ENCODE data around the gene GPC6.
A peak's percentile ranks its signal among the peaks of the same experiment; 100 is the strongest.

The GPC6 gene

DNA sequence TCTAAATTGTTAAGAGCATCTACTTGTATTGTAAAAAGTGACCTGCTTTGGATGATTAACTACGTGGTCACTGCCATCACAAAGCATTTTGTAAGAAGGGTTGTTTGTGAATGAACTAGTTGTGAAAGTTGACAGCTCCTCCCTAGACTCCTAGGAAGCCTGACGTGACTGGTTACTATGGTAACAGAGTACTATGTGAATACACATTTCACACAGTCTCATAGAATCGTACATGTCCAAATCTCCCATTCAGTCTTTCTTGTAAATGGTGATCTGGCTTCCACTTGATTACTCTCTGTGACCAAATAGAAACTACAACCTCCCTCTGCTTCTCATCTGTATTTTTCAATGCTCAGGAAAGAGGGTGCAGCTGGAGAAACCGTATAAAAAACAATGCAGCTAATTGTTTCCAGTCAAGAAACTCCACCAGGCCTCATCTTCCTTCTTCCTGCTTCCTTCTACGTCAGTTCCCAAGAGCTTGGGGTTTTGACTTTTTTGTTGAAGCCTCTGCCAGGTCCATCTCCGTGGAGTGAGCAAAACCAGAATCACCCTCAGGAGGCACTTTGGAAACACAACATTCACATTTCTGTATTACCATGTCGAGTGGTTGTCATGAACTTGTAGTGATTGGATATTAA is 83.4 kb downstream of the GPC6 start:
- H2BK120ac ChIP-seq (ENCODE audit: low read depth, low read length): no peak overlapping the region
- no peak overlapping the region for H3K9ac ChIP-seq (ENCODE audit: low read depth, low read length, poor library complexity)
- H3K9me3 ChIP-seq (replicated peaks in 1 of 2; ENCODE audit: control insufficient read depth in 2 of 2, insufficient read depth in 1 of 2, low read depth in 1 of 2, low read length in 2 of 2): no peaks in the 10 kb centered on the region
- no peaks in the 10 kb centered on the region for H3K79me1 ChIP-seq (ENCODE audit: low read depth, low read length)
- no peak overlapping the region for H4K8ac ChIP-seq (ENCODE audit: low read depth, low read length)
- peak overlapping the region; percentile 84 for H2AFZ ChIP-seq (ENCODE audit: low read length)
- no peak overlapping the region for H4K91ac ChIP-seq (ENCODE audit: low read depth, low read length, poor library complexity)
- H3K18ac ChIP-seq (ENCODE audit: low read length): no peak overlapping the region
- no peak overlapping the region for H3K4me2 ChIP-seq (ENCODE audit: insufficient read depth, low read length, poor library complexity, severe bottlenecking)
- H3K27ac ChIP-seq (replicated peaks; ENCODE audit: low read length): peak overlapping the region; percentile 14
- H2AK5ac ChIP-seq (ENCODE audit: low read depth, low read length): no peak overlapping the region
- H3K27me3 ChIP-seq (ENCODE audit: control insufficient read depth in 3 of 3, insufficient read depth in 3 of 3, low read depth in 1 of 3, low read length in 3 of 3): no peaks in the 10 kb centered on the region
- DNase-seq (ENCODE audit: low spot score): peak; percentile 45
- no CpG with 5 or more reads among the region's 7 CpGs for WGBS, 2 donors (ENCODE audit: extremely low coverage in 2 of 2, insufficient read length in 2 of 2, insufficient replicate concordance in 1 of 2)
- H3K4ac ChIP-seq (ENCODE audit: low read length): no peak overlapping the region
- no peak overlapping the region for H3K23ac ChIP-seq (ENCODE audit: low read depth, low read length, poor library complexity)
- H3K36me3 ChIP-seq (replicated peaks in 1 of 2; ENCODE audit: control insufficient read depth in 2 of 2, insufficient read depth in 2 of 2, low read length in 2 of 2): no peaks in the 10 kb centered on the region
- no peak overlapping the region for H2BK5ac ChIP-seq (ENCODE audit: low read length)
- H2BK12ac ChIP-seq (ENCODE audit: low read length): no peak overlapping the region
- peaks cover 6 to 7% of the 10 kb centered on the region in 2 donors for H3K4me1 ChIP-seq (ENCODE audit: control insufficient read depth in 2 of 2, insufficient read depth in 1 of 2, low read depth in 1 of 2, low read length in 2 of 2)
- H3K14ac ChIP-seq (ENCODE audit: low read length): no peak overlapping the region
- H2BK15ac ChIP-seq (ENCODE audit: low read length): no peak overlapping the region
- H3K4me3 ChIP-seq (ENCODE audit: low read length in 2 of 2): peak overlapping the region in 1 of 2 donors; percentile 36

DNA sequence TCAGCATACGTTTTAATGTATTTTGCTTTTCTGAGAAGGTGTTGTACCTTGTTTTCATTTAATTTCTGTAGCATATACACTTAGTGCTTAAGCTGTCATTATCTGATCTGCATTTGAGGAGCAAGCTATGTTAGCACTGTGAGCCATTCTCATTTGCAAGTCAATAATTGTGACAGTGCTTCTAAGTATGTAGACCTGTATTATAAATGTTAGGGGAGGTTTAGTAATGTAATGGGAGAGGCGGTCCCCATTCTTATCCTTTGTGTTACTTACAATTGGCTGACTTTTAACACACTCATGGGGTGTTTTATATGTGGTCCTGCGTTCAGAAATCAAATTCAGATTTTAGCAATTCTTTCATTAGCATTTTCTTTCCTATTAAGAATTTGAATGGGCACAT is 90.2 kb downstream of the GPC6 start:
- H2BK12ac ChIP-seq (ENCODE audit: low read length): no peak overlapping the region
- no peak overlapping the region for H2BK120ac ChIP-seq (ENCODE audit: low read depth, low read length)
- H3K9me3 ChIP-seq (replicated peaks in 1 of 2; ENCODE audit: control insufficient read depth in 2 of 2, insufficient read depth in 1 of 2, low read depth in 1 of 2, low read length in 2 of 2): no peaks in the 10 kb centered on the region
- H2AFZ ChIP-seq (ENCODE audit: low read length): no peak overlapping the region
- H3K36me3 ChIP-seq (replicated peaks in 1 of 2; ENCODE audit: control insufficient read depth in 2 of 2, insufficient read depth in 2 of 2, low read length in 2 of 2): no peaks in the 10 kb centered on the region
- no peak overlapping the region for H3K4me3 ChIP-seq (ENCODE audit: low read length in 2 of 2)
- no peak overlapping the region for H4K8ac ChIP-seq (ENCODE audit: low read depth, low read length)
- H4K91ac ChIP-seq (ENCODE audit: low read depth, low read length, poor library complexity): no peak overlapping the region
- H2BK15ac ChIP-seq (ENCODE audit: low read length): no peak overlapping the region
- no peak overlapping the region for H2AK5ac ChIP-seq (ENCODE audit: low read depth, low read length)
- peaks cover 2 to 3% of the 10 kb centered on the region in 2 donors for H3K4me1 ChIP-seq (ENCODE audit: control insufficient read depth in 2 of 2, insufficient read depth in 1 of 2, low read depth in 1 of 2, low read length in 2 of 2)
- H3K18ac ChIP-seq (ENCODE audit: low read length): no peak overlapping the region
- no peak overlapping the region for H3K4ac ChIP-seq (ENCODE audit: low read length)
- H3K9ac ChIP-seq (ENCODE audit: low read depth, low read length, poor library complexity): no peak overlapping the region
- DNase-seq (ENCODE audit: low spot score): no peak
- H3K27ac ChIP-seq (replicated peaks; ENCODE audit: low read length): no peak overlapping the region
- no peak overlapping the region for H2BK5ac ChIP-seq (ENCODE audit: low read length)
- H3K23ac ChIP-seq (ENCODE audit: low read depth, low read length, poor library complexity): no peak overlapping the region
- no peak overlapping the region for H3K14ac ChIP-seq (ENCODE audit: low read length)
- WGBS, 2 donors (ENCODE audit: extremely low coverage in 2 of 2, insufficient read length in 2 of 2, insufficient replicate concordance in 1 of 2): no CpG with 5 or more reads among the region's 3 CpGs
- no peaks in the 10 kb centered on the region for H3K27me3 ChIP-seq (ENCODE audit: control insufficient read depth in 3 of 3, insufficient read depth in 3 of 3, low read depth in 1 of 3, low read length in 3 of 3)
- no peaks in the 10 kb centered on the region for H3K79me1 ChIP-seq (ENCODE audit: low read depth, low read length)
- no peak overlapping the region for H3K4me2 ChIP-seq (ENCODE audit: insufficient read depth, low read length, poor library complexity, severe bottlenecking)

DNA sequence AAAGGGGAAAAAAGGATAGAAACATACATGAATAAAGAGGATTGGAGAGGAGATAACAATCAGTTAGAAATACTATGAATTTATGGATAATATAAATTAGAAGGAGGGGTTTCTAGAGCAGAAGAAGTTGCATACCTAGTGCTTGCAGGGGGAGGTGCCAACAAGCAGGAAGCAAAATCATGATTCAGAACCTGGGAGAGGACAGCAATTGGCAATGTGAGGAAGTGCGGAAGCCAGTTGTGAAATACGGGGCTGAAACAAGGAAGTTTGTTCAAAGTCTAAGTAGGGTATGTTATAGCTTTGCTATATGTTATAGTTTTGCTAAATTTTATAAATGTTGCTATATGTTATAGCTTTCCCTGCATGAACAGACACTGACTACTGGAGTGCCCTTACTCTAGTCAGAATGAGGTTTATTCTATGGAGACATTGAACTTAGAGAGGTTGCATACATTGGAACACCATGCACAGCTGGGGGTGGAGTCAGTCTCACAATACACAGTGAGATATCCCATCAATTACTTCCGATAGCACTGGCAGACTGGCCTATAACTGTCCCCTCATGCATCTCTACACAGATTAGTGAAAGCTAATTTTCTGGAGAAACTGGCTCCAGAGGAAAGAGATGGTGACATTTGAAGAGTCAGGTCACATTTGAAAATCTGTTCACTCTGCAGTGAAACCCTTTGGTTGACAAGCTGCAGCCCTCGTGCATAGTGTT is 92.1 kb downstream of the GPC6 start:
- H2BK15ac ChIP-seq (ENCODE audit: low read length): no peak overlapping the region
- no peak overlapping the region for H2BK5ac ChIP-seq (ENCODE audit: low read length)
- no peaks in the 10 kb centered on the region for H3K36me3 ChIP-seq (replicated peaks in 1 of 2; ENCODE audit: control insufficient read depth in 2 of 2, insufficient read depth in 2 of 2, low read length in 2 of 2)
- H3K18ac ChIP-seq (ENCODE audit: low read length): no peak overlapping the region
- H3K79me1 ChIP-seq (ENCODE audit: low read depth, low read length): no peaks in the 10 kb centered on the region
- no peak overlapping the region for H2BK120ac ChIP-seq (ENCODE audit: low read depth, low read length)
- no peak overlapping the region for H3K4me3 ChIP-seq (ENCODE audit: low read length in 2 of 2)
- no peak overlapping the region for H2AFZ ChIP-seq (ENCODE audit: low read length)
- no peak overlapping the region for H2AK5ac ChIP-seq (ENCODE audit: low read depth, low read length)
- no peak overlapping the region for H3K4ac ChIP-seq (ENCODE audit: low read length)
- H3K23ac ChIP-seq (ENCODE audit: low read depth, low read length, poor library complexity): no peak overlapping the region
- no peak overlapping the region for H3K9ac ChIP-seq (ENCODE audit: low read depth, low read length, poor library complexity)
- no peaks in the 10 kb centered on the region for H3K9me3 ChIP-seq (replicated peaks in 1 of 2; ENCODE audit: control insufficient read depth in 2 of 2, insufficient read depth in 1 of 2, low read depth in 1 of 2, low read length in 2 of 2)
- H3K4me1 ChIP-seq (ENCODE audit: control insufficient read depth in 2 of 2, insufficient read depth in 1 of 2, low read depth in 1 of 2, low read length in 2 of 2): peaks cover 2 to 3% of the 10 kb centered on the region in 2 donors
- no peaks in the 10 kb centered on the region for H3K27me3 ChIP-seq (ENCODE audit: control insufficient read depth in 3 of 3, insufficient read depth in 3 of 3, low read depth in 1 of 3, low read length in 3 of 3)
- no peak overlapping the region for H3K14ac ChIP-seq (ENCODE audit: low read length)
- no CpG with 5 or more reads among the region's 4 CpGs for WGBS, 2 donors (ENCODE audit: extremely low coverage in 2 of 2, insufficient read length in 2 of 2, insufficient replicate concordance in 1 of 2)
- no peak overlapping the region for H4K8ac ChIP-seq (ENCODE audit: low read depth, low read length)
- H3K4me2 ChIP-seq (ENCODE audit: insufficient read depth, low read length, poor library complexity, severe bottlenecking): no peak overlapping the region
- no peak for DNase-seq (ENCODE audit: low spot score)
- H4K91ac ChIP-seq (ENCODE audit: low read depth, low read length, poor library complexity): no peak overlapping the region
- no peak overlapping the region for H2BK12ac ChIP-seq (ENCODE audit: low read length)
- H3K27ac ChIP-seq (replicated peaks; ENCODE audit: low read length): no peak overlapping the region

DNA sequence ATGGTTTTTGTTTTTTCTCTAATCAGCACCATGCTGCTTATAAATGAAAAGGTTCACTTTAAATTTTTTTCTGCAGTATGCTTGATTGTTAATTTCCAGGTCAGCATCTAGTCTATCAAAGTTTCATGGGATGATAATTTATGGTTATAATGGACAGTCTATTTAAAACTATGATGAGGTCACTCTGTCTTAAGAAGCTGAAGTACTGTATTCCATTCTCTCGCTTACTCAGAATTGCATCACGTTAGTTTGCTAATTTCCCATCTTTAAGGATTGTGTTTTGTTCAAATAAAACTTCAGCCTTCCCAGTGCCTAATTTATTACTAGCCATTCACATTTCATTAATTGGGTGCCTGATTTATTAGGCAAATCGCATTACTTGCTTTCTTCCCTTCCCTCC is 94.3 kb downstream of the GPC6 start:
- Histone ChIP-seq H4K8ac (ENCODE audit: low read depth, low read length) (no peak overlapping the region), H2AFZ (ENCODE audit: low read length) (no peak overlapping the region), H3K79me1 (ENCODE audit: low read depth, low read length) (peaks cover 2% of the 10 kb centered on the region), H3K36me3 (replicated peaks in 1 of 2; ENCODE audit: control insufficient read depth in 2 of 2, insufficient read depth in 2 of 2, low read length in 2 of 2) (no peaks in the 10 kb centered on the region), H3K27me3 (ENCODE audit: control insufficient read depth in 3 of 3, insufficient read depth in 3 of 3, low read depth in 1 of 3, low read length in 3 of 3) (no peaks in the 10 kb centered on the region), H2BK12ac (ENCODE audit: low read length) (no peak overlapping the region), H3K4me1 (ENCODE audit: control insufficient read depth in 2 of 2, insufficient read depth in 1 of 2, low read depth in 1 of 2, low read length in 2 of 2) (peaks cover 2 to 3% of the 10 kb centered on the region in 2 donors), H3K4ac (ENCODE audit: low read length) (no peak overlapping the region), H3K14ac (ENCODE audit: low read length) (no peak overlapping the region), H4K91ac (ENCODE audit: low read depth, low read length, poor library complexity) (no peak overlapping the region), H3K4me3 (ENCODE audit: low read length in 2 of 2) (no peak overlapping the region), H3K4me2 (ENCODE audit: insufficient read depth, low read length, poor library complexity, severe bottlenecking) (no peak overlapping the region), H3K23ac (ENCODE audit: low read depth, low read length, poor library complexity) (no peak overlapping the region), H3K9me3 (replicated peaks in 1 of 2; ENCODE audit: control insufficient read depth in 2 of 2, insufficient read depth in 1 of 2, low read depth in 1 of 2, low read length in 2 of 2) (no peaks in the 10 kb centered on the region), H3K27ac (replicated peaks; ENCODE audit: low read length) (no peak overlapping the region), H3K9ac (ENCODE audit: low read depth, low read length, poor library complexity) (no peak overlapping the region), H2AK5ac (ENCODE audit: low read depth, low read length) (no peak overlapping the region), H2BK120ac (ENCODE audit: low read depth, low read length) (no peak overlapping the region), H2BK5ac (ENCODE audit: low read length) (no peak overlapping the region), H3K18ac (ENCODE audit: low read length) (no peak overlapping the region), H2BK15ac (ENCODE audit: low read length) (no peak overlapping the region)
- WGBS, 2 donors (ENCODE audit: extremely low coverage in 2 of 2, insufficient read length in 2 of 2, insufficient replicate concordance in 1 of 2): no CpG with 5 or more reads among the region's 3 CpGs
- DNase-seq (ENCODE audit: low spot score): no peak

Measured in neuronal stem cell (in vitro differentiated cells).